LHCN-M2 (cell line): ENCODE results near the gene PSG3. TPM values are rescaled to one million over a fixed set of nuclear protein-coding genes. Genes with fewer than 3 reads are reported as not detected.
"Not testable (repeated sequence)": the region's sequence is repeated elsewhere in the genome, so short reads cannot be mapped to it uniquely, and the experiment has no call there.

Experiments used
- DNase-seq: peaks from one replicate; pipeline ENCODE4 v3.0.0-alpha.2; 2012; ENCODE audit warnings: low read depth
- polyA plus RNA-seq: library from polyadenylated mRNA; unstranded; fragments of >200 nt; gene quantifications from one replicate; pipeline ENCODE4 v1.2.1, GENCODE V29; 2012; ENCODE audit warnings: missing spikeins
- total RNA-seq: library from RNA; depleted of rRNA; stranded (reverse); fragments of >200 nt; gene quantifications from 2 replicates; pipeline ENCODE4 v1.2.3, GENCODE V29; 2014; rRNA removed

PSG3 gene
- not detected in 2 replicates for total RNA-seq
- not detected for polyA plus RNA-seq

DNA sequence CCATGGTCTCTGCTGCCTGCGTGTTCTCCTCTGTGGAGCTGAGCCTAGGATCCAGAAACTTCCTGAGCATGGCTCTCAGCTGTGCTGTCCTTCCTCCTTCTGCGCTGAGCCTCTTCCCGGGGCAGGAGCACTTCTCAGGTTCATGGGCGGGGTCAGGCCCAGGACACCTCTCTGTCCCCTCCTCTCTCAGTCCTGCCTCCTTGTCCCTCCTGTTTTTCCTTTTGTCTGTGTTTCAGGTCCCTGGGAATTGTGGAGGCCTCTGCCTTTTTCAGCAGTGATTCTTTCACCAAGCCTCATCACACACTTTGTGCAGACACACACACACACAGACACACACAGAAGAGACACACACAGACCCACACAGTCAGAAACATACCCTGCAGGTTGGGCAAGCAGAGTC, at the start of gene PSG3:
Gene PSG3 (minus strand): TSS at position 101 of the 400 bp plus-strand sequence. CDS start 97 bp downstream, at position 4.
- not testable (repeated sequence) for DNase-seq

DNA sequence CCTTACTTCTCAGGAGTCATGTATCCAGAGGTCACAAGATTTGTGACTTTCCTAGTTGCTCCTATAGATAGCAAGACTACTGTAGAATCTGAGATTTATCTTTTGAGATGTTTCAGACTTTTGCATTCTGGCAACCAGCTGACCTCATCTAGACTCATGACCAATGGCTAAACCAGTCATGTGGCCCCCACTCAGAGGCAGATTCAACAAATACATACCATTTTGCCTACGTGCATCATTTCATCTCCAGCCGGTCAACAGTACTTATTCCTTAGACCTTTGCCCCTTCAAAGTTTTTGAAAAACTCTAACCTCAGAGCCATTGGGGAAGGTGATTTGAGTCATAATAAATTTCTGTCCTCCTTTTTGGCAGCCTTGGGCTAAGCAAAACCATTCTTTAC, 48.5 kb upstream of the PSG3 start:
- DNase-seq: not testable (repeated sequence)

DNA sequence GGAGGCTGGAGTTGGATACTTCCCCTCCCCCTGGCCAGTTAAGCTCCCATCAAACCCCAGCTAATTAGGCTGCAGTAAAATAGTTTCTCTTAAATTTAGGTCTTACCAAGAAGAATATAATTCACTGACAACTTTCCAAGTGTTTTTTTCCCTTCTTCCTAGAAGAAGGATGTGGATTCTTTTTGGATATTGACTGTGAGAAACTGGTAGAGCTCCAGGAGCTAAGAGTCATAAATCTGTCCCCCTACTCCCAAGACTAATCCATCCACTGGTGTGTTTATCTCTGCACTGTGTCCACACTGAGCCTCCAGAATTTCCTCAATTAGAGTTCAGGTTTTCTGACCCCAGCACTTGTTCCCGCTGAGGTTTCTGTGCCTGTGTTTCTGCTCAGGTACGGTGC, 47.5 kb upstream of the PSG3 start:
- not testable (repeated sequence) for DNase-seq

GRCh38 chr19:42776750-42777612, 36.7 kb upstream of the PSG3 start:
- DNase-seq: peak; percentile 50

DNA sequence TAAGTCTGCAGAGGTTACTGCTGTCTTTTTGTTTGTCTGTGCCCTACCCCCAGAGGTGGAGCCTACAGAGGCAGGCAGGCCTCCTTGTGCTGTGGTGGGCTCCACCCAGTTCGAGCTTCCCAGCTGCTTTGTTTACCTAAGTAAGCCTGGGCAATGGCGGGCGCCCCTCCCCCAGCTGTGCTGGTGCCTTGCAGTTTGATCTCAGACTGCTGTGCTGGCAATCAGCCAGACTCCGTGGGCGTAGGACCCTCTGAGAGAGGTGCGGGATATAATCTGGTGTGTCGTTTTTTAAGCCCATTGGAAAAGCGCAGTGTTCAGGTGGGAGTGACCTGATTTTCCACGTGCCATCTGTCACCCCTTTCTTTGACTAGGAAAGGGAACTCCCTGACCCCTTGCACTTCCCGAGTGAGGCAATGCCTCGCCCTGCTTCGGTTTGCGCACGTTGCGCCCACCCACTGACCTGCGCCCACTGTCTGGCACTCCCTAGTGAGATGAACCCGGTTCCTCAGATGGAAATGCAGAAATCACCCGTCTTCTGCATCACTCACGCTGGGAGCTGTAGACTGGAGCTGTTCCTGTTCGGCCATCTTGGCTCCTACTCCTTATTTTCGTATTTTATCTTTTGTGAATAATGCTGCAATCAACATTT, 34.4 kb upstream of the PSG3 start:
- not testable (repeated sequence) for DNase-seq

GRCh38 chr19:42767319-42767718, 27.0 kb upstream of the PSG3 start:
- not testable (repeated sequence) for DNase-seq

GRCh38 chr19:42766871-42767270, 26.6 kb upstream of the PSG3 start:
- DNase-seq: not testable (repeated sequence)

DNA sequence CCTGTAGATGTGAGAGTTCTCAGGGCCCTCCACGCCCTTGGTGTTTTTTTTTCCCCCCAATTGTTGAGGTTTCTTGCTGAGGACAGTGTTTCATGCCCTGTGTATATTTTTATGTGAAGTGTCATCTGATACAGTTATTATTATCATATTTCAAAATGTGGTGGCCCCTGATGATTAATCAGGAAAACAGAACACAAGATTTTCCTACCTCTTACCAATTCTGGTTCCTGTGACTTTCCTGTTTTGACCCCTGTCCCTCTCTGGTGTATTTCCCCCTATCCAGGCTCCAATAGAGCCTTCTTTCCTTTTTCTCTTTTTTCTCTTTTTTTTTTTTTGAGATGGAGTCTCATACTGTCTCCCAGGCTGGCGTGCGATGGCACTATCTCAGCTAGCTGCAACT, 24.6 kb upstream of the PSG3 start:
- peak; percentile 14 for DNase-seq

DNA sequence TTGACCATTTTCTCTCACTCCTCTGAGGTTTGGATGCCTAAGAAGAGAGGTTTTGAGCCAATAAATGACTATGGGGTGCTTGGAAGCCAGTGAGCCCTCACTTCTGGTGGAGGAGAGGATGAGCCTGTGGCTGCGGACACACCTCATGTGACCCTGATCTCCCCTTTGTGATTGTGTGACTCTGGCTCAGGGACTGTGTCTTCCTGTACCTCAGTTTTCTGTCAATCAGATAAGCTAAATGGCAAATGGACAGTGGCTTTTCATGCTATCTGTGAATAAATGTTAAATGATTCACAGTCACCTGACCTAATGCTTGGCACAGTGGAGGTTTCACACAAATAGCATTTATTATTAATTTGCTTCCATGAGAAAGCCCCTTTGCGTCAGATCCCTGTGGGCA, 22.5 kb upstream of the PSG3 start:
- DNase-seq: no peak

DNA sequence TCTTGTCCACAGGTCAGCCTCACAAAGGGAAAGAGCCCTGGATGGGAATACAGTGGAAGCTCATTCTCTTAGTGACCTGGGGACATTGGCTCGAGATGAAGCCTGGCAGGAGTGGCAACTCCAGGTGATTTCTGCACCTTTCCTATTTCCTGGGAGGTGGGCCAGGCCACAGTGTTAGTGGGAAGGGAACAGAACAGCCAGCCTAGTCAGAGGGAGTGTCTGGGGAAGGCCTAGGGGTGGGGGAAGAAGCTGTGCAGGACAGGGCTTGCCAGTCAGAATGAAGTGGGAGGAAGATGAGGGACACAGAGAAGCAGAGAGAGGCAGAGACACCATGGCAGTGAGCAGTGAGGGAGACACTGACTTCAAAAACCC, 21.6 kb upstream of the PSG3 start:
- not testable (repeated sequence) for DNase-seq

DNA sequence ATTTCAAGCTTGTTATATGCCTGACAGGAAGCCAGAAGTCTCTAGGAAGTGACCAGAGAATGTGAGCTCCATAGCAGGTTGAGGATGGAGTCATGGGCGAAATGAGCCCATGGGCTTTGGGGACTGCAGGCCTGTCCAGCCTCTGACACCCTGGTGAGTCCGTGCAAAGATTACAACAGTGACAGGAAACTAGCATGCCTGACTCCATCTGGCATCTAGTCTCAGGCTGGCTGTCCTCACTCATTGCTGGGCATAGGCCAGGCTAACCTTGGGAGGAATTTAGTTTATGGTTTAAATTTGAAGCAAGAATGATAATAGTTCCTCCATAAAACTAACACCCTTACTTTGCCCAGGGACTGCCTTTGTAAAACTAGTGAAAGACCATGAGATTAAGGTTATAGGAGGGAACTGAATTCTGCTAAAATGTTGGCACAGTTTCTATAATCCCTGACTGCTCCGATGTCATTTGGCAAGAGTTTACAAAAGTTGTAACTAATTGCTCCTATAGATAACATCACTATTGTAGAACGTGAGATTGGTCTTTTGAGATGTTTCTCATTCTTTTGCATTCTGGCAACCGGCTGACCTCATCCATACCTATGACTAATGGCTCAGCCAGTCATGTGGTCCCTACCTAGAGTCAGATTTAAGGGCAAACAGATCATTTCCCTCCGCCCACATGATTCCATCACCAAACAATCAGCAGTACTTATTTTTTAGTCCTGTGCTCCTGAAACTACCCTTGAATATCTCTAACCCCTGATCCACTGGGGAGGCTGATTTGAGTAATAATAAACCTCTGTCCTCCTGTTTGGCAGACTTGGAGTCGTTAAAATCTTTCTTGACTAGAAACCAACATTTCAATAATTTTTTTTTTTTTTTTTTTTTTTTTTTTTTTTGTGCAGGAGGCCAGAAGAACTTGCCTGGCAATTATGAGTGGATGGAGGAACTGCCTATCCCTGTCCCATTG, 21.0 kb upstream of the PSG3 start:
- DNase-seq: peak; percentile 68

DNA sequence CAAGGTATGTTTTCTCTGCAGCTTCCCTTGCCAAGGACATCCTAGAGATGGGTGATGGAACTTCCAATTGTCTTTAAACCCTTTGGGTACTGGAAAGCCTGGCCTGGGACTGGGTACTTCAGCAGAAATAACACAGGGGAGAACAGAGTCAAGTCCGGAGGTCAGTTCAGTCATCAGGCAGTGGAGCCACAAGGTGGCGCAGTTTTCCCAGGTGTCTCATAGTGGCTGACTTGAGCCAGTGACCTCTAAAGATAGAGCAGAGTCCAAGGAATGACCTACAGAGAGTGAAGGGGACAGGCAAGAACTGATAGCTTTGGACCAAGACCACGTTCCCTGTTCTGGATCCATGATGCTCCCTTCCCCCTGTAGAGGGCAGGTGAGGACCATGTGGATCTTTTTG, 18.4 kb upstream of the PSG3 start:
- DNase-seq: not testable (repeated sequence)

- not testable (repeated sequence) for DNase-seq
Measured at GRCh38 chr19:42752246-42752645, 12.0 kb upstream of the PSG3 start.

- DNase-seq: not testable (repeated sequence)
Measured at GRCh38 chr19:42741726-42742607, 1.7 kb upstream of the PSG3 start.

DNA sequence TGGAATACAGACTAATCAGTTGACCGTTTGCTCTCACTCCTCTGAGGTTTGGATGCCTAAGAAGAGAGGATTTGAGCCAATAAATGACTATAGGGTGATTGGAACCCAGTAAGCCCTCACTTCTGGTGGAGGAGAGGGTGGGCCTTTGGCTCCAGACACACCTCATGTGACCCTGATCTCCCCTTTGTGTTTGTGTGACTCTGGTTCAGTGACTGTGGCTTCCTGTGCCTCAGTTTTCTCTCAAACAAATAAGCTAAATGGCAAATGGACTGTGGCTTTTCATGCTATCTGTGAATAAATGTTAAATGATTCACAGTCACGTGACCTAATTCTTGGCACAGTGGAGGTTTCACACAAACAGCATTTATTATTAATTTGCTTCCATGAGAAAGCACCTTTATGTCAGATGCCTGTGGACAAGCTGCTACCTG, 2.7 kb downstream of the PSG3 start:
- DNase-seq: peak; percentile 18

DNA sequence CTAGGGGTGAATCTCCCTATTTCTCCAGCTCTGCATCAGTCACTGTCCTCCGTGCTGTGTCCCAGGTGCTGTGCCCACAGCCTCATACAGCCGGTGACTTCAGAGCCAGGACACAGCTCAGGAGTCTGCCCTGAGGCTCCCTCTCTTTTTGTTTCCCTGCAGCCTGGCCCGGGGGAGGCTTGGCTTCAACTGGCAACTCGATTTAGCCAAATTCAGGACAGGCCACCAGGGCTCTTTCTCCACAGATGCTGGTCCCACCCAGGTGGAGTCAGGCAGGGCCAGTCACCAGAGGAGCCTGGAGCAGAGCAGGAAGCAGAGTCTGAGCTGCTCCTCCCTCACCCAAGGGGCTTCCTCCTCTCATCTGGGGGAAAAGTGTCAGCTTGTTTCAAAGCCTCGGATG, 11.9 kb downstream of the PSG3 start:
- not testable (repeated sequence) for DNase-seq

- DNase-seq: not testable (repeated sequence)
Measured at GRCh38 chr19:42714000-42714399, 26.3 kb downstream of the PSG3 start.

- peak; percentile 7 for DNase-seq
Measured at GRCh38 chr19:42712753-42713152, 27.5 kb downstream of the PSG3 start.

- not testable (repeated sequence) for DNase-seq
Measured at GRCh38 chr19:42710986-42711385, 29.3 kb downstream of the PSG3 start.

DNA sequence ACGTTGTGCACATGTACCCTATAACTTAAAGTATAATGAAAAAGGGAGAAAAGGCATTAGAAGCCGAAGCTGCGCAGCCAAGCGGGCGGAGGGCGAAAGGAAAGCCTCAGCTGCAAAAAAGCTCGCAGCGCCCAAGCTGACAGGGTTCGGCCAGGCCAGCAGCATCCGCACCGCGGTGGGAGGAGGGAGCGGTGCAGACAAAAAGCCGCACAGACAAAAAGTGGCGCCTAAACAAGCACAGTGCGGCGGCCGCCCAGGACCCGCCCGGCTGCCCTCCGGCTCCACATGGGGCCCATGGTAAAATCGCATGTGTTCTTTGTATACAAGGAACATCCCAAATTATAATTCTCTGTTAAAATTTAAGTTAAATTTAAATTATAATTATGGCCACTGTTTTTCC, 42.4 kb downstream of the PSG3 start:
- DNase-seq: no peak
